GM15510 (cell line): ENCODE measurements around the gene GRIA4.

Experiments used
- POLR2A ChIP-seq: IDR thresholded peaks from 3 replicates; pipeline ENCODE4 v1.6.1; 2011; ENCODE audit warnings: borderline replicate concordance; ENCODE audit not compliant: insufficient read length; ENCODE audit errors: extremely low read depth

GRIA4 gene

GRCh38 chr11:105609832-105610781, at the start of gene GRIA4:
GRIA4 (plus strand) TSS chr11:105610073; CDS start chr11:105610998, 925 bp downstream.
- no peak for TF ChIP-seq POLR2A

DNA sequence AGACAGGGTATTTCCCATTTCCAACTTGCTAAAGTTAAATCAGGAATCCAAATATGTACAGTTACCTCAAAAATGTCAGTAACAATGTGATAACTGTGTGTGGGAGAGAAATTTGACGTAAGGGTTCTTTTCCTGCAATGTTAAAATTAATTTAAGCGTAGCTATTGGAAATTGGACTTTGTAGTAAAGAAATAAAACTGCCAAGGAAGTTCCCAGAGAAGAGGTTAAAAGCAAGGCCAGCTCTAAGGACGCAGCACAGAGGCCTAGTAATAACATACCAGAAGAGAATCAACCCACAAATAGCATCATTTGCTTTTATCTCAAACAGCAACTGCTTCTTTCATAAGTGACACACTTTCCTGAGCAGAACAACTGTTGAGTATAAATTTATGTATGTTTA, 36.8 kb upstream of the GRIA4 start:
- no peak for TF ChIP-seq POLR2A

DNA sequence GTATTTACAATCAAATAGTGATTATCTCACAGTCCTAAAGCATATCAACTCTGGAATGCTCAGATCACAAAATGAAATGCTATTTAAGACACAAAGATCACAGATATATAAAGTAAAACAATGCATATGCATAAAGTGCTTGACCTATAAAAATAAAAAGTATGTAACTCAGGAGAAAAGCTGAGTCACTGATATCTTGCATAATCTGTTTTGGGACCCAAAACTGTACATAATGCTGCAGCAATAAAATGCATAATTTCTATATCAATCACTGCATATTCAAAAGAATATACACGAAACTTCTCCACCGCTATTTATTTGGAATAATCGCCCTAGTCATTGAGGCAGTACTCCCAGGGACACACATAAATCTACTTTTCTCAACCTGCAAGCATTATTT, 34.9 kb upstream of the GRIA4 start:
- TF ChIP-seq POLR2A, result no peak

DNA sequence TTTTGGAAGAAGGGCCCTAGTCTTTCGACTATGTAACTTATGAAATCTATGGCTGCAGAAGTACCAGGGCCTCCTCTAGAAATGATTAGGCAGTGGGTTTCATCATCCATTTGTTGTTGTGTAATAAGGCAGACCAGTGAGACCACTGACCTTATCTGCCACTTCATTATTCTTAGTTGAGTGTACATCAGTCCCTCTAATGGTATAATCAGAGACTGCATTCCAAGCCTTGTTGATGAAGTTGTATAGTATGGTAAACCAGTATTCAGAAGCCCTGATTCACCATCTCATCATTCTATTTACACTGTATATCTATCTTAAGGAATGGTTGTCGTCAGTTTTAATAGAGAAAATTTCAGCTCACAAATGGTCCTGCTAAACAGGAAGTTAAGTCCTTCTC, 32.2 kb upstream of the GRIA4 start:
- no peak for TF ChIP-seq POLR2A

DNA sequence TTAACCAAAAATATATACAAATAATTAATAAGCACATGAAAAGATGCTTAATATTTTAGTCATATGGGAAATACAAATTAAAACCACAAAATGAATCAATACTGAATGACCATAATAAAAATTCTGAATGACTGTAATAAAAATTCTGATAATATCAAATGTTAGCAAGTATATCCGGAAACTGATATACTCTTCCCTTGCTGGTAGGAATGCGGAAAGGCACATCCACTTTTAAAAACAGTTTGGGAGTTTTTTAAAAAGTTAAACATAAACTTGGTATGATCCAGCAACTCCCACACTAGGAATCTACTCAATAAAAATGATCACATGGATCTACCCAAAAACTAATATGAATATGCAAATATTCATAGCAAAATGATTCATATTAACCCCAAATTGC, 30.8 kb upstream of the GRIA4 start:
- no peak for TF ChIP-seq POLR2A

GRCh38 chr11:105582497-105582896, 27.4 kb upstream of the GRIA4 start:
- TF ChIP-seq POLR2A, result no peak

- no peak for TF ChIP-seq POLR2A
These were observed 21.9 kb upstream of the GRIA4 start for GRCh38 chr11:105588001-105588400.

GRCh38 chr11:105589346-105589745, 20.5 kb upstream of the GRIA4 start:
- TF ChIP-seq POLR2A, result no peak

DNA sequence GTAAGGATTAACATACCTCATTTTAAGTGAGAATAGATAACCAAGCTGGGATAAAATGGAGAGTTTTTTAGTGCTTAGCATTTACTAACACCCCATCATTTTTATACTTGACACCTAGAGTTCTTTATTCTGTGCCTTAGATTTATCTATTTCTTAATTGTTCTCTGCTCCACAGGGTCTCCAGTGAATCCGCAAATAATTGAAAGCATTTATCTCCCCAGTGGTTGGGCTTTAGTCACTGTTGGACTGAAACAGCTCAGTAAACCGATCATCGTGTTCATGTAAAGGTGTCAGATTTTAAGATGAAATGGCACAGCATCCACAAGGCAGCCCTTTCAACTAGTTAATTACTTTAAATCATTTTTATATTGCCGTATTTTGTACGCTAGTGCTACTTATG, 17.8 kb upstream of the GRIA4 start:
- no peak for TF ChIP-seq POLR2A

- TF ChIP-seq POLR2A, result no peak
These were observed 11.5 kb upstream of the GRIA4 start for GRCh38 chr11:105598371-105598770.

DNA sequence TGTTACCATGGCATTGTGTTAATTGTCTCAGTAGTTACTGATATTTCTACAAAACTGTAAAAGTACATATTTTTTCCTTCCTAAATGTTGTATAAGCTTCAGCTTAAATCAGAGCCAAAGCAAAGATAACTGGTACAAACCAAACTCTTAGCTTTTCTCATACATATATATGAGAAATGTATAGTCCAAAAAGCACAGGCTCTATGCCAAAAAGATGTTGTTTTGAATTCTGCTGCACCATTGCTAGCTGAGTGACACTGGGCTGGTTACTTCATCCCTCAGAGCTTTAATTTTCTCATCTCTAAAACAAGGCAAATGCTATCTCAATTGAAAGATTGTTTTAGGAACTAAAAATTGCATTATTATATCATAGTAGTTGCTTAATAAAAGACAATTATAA, 6.7 kb upstream of the GRIA4 start:
- no peak for TF ChIP-seq POLR2A

DNA sequence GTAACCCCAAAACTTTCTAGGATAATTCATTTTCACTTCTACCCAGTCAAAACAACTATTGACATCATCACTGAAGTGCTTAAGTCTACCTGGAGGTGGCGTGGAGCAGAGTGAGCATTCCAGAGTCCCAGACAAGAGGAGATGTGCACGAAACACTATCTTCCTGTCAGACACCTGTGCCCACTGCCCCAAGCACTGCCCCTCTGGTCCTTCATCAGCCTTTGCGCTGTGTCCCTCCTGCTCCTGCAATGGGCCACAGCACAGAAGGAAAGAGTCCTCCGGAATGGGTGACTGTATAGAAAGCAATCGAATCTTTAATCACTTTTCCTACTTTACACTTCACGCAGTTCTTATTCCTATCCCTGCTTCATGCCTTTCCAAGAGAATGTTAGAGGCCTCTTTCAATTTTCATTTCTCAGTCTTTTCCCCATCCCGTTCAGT, 512 bp upstream of the GRIA4 start:
- TF ChIP-seq POLR2A, result no peak

GRCh38 chr11:105610871-105611571, 1.1 kb downstream of the GRIA4 start:
- TF ChIP-seq POLR2A, result no peak

GRCh38 chr11:105611572-105612441, 1.9 kb downstream of the GRIA4 start:
- no peak for TF ChIP-seq POLR2A

- no peak for TF ChIP-seq POLR2A
These were observed 2.9 kb downstream of the GRIA4 start for GRCh38 chr11:105612771-105613170.
